Neural crest cell (in vitro differentiated cells): ENCODE data around the gene PDGFD. TPM values are rescaled to one million over a fixed set of nuclear protein-coding genes. Genes with fewer than 3 reads are reported as not detected.

Source experiments
- DNase-seq: peaks from one replicate; pipeline ENCODE4 v3.0.0; 2021; ENCODE audit warnings: low read depth, mixed read lengths, low spot score
- H3K27ac Mint-ChIP-seq: one replicate; pipeline ENCODE4 v1.8.0; 2021; ENCODE audit warnings: mild to moderate bottlenecking, mixed read lengths; ENCODE audit not compliant: unreplicated experiment
- H3K27me3 Mint-ChIP-seq: 2 replicates; pipeline ENCODE4 v1.8.0; 2021; ENCODE audit warnings: low read depth, mild to moderate bottlenecking, mixed read lengths
- H3K36me3 Mint-ChIP-seq: 2 replicates; pipeline ENCODE4 v1.8.0; 2021; ENCODE audit warnings: low read depth, mild to moderate bottlenecking, mixed read lengths
- H3K4me1 Mint-ChIP-seq: 2 replicates; pipeline ENCODE4 v1.8.0; 2021; ENCODE audit warnings: mixed read lengths
- H3K4me3 Mint-ChIP-seq: one replicate; pipeline ENCODE4 v1.8.0; 2021; ENCODE audit warnings: mild to moderate bottlenecking, mixed read lengths
- H3K9me3 Mint-ChIP-seq: 2 replicates; pipeline ENCODE4 v1.8.0; 2021; ENCODE audit warnings: mixed read lengths
- CTCF ChIP-seq: fragments of 200-600 bp; sonication (generic); conservative IDR thresholded peaks from 2 replicates; pipeline ENCODE4 v1.5.0; 2021; ENCODE audit warnings: antibody characterized with exemption, mild to moderate bottlenecking
- total RNA-seq: library from RNA; stranded (reverse); gene quantifications from 2 replicates; pipeline ENCODE4 v1.2.1, GENCODE V29; 2021

Gene PDGFD
- total RNA-seq, 1 donor from 2014 or later: 3.4 TPM

- no peak for TF ChIP-seq CTCF
- no peak for DNase-seq
- Mint-ChIP-seq H3K4me3 (no peak overlapping the region), H3K9me3 (no peaks in the 10 kb centered on the region), H3K27me3 (no peaks in the 10 kb centered on the region), H3K27ac (no peak overlapping the region), H3K36me3 (no peaks in the 10 kb centered on the region), H3K4me1 (no peaks in the 10 kb centered on the region)
These were observed 243.0 kb downstream of the PDGFD start for GRCh38 chr11:103920933-103921332.

GRCh38 chr11:103920449-103920848 lies 243.5 kb downstream of the PDGFD start:
- Mint-ChIP-seq H3K9me3 (no peaks in the 10 kb centered on the region), H3K4me1 (no peaks in the 10 kb centered on the region), H3K36me3 (no peaks in the 10 kb centered on the region), H3K4me3 (no peak overlapping the region), H3K27ac (no peak overlapping the region), H3K27me3 (no peaks in the 10 kb centered on the region)
- no peak for DNase-seq
- no peak for TF ChIP-seq CTCF

- Mint-ChIP-seq H3K27me3 (no peaks in the 10 kb centered on the region), H3K27ac (no peak overlapping the region), H3K36me3 (peaks cover 3% of the 10 kb centered on the region), H3K9me3 (peaks cover 18% of the 10 kb centered on the region), H3K4me3 (no peak overlapping the region), H3K4me1 (peaks cover 5% of the 10 kb centered on the region)
- DNase-seq: no peak
- no peak for TF ChIP-seq CTCF
These were observed 253.2 kb downstream of the PDGFD start for GRCh38 chr11:103910721-103911120.

GRCh38 chr11:103907548-103908455 lies 256.1 kb downstream of the PDGFD start:
- Mint-ChIP-seq H3K9me3 (peaks cover 6% of the 10 kb centered on the region), H3K36me3 (peaks cover 3% of the 10 kb centered on the region), H3K27ac (no peak overlapping the region), H3K27me3 (no peaks in the 10 kb centered on the region), H3K4me1 (peaks cover 5% of the 10 kb centered on the region), H3K4me3 (no peak overlapping the region)
- DNase-seq: no peak
- no peak for TF ChIP-seq CTCF

GRCh38 chr11:103907136-103907535 lies 256.8 kb downstream of the PDGFD start:
- Mint-ChIP-seq H3K27ac (no peak overlapping the region), H3K36me3 (peaks cover 3% of the 10 kb centered on the region), H3K27me3 (no peaks in the 10 kb centered on the region), H3K4me1 (peaks cover 5% of the 10 kb centered on the region), H3K4me3 (no peak overlapping the region), H3K9me3 (peaks cover 3% of the 10 kb centered on the region)
- TF ChIP-seq CTCF: no peak
- DNase-seq: no peak
